ENCODE results near the gene DEAF1.

- TF ChIP-seq CTCF (IDR thresholded peaks at IDR 0.05), result no peak
- TF ChIP-seq POLR2A (IDR thresholded peaks at IDR 0.05), result no peak
Measured at GRCh38 chr11:597166-597725, 97.8 kb downstream of the DEAF1 start.

Data from body of pancreas (tissue), 4 donors.